Astrocyte (in vitro differentiated cells and primary cell): ENCODE data around the gene C1R.

Source experiments
- EZH2 ChIP-seq: IDR thresholded peaks from 2 replicates; pipeline ENCODE4 v1.6.1; 2012; ENCODE audit warnings: mild to moderate bottlenecking, low read length, inconsistent platforms; ENCODE audit not compliant: insufficient read depth
- TF ChIP-seq, protein P1 (sequence below): IDR thresholded peaks from 2 replicates; pipeline ENCODE4 v1.5.1; 2011; ENCODE audit warnings: low read depth, mild to moderate bottlenecking, inconsistent platforms, low read length, moderate library complexity; ENCODE audit not compliant: insufficient read depth

DNA sequence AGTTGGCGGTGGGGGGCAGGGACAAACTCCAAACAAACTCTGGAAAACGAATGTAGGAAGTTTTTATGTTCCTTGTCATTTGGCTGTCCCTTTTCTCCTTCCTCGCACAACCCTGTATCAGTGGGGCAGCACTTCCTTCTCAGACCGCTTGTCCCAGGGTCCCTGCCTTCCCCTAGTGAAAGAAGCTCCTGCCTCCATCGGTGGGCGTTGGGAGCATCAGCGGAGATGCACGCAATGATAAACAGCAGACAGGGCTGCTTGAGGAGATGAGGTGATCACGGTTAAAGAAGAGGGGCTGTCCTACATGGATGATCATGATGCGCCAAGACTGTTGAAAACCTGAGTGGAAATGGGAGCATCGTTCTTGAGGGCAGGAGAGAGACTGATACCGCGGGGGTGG is 31.1 kb downstream of the C1R start:
- TF ChIP-seq, protein P1, sequence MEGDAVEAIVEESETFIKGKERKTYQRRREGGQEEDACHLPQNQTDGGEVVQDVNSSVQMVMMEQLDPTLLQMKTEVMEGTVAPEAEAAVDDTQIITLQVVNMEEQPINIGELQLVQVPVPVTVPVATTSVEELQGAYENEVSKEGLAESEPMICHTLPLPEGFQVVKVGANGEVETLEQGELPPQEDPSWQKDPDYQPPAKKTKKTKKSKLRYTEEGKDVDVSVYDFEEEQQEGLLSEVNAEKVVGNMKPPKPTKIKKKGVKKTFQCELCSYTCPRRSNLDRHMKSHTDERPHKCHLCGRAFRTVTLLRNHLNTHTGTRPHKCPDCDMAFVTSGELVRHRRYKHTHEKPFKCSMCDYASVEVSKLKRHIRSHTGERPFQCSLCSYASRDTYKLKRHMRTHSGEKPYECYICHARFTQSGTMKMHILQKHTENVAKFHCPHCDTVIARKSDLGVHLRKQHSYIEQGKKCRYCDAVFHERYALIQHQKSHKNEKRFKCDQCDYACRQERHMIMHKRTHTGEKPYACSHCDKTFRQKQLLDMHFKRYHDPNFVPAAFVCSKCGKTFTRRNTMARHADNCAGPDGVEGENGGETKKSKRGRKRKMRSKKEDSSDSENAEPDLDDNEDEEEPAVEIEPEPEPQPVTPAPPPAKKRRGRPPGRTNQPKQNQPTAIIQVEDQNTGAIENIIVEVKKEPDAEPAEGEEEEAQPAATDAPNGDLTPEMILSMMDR = no peak
- TF ChIP-seq EZH2 = no peak
